ENCODE data around the gene NFIX. TPM values are rescaled to one million over a fixed set of nuclear protein-coding genes. Genes with fewer than 3 reads are reported as not detected.

The NFIX gene
- total and polyA plus RNA-seq, 2 of the 13 experiments (the other 11 are each of a cell fraction or from before 2014, with no cell fraction given), result 3.4 to 5.4 TPM

DNA sequence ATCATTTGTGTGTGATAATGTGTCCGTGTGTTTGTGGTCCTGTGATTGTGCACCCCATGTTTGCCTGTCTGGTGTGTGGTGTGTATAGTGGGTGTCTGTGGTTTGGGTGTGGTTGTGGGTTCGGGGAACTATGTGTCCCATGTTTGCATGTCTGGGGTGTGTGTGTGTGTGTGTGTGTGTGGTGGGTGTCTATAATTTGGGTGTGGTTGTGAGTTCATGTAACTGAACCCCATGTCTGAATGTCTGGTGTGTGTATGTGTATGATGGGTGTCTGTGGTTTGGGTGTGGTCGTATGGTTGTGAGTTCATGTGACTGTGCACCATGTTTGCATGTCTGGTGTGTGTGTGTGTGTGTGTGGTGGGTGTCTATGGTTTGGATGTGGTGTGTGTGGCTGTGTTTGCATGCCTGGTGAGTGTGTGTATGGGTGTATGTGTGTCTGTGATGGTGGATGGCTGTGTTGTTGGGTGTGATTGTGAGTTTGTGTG is 11.1 kb upstream of the NFIX start (continued):
- TF ChIP-seq, protein P1, sequence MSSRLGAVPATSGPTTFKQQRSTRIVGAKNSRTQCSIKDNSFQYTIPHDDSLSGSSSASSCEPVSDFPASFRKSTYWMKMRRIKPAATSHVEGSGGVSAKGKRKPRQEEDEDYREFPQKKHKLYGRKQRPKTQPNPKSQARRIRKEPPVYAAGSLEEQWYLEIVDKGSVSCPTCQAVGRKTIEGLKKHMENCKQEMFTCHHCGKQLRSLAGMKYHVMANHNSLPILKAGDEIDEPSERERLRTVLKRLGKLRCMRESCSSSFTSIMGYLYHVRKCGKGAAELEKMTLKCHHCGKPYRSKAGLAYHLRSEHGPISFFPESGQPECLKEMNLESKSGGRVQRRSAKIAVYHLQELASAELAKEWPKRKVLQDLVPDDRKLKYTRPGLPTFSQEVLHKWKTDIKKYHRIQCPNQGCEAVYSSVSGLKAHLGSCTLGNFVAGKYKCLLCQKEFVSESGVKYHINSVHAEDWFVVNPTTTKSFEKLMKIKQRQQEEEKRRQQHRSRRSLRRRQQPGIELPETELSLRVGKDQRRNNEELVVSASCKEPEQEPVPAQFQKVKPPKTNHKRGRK (CRISPR knock-in tag; IDR thresholded peaks at IDR 0.05), result peak; percentile 19; the same call in 1 of the 2 replicates
- TF ChIP-seq NFKB2 (CRISPR knock-in tag; IDR thresholded peaks at IDR 0.05; ENCODE audit: borderline replicate concordance) (0 out of 2 replicates have a peak, but pooled peaks have one; percentile 1), HDAC1 (CRISPR knock-in tag; IDR thresholded peaks at IDR 0.05) (no peak), CBX2 (IDR thresholded peaks at IDR 0.05; ENCODE audit: low read depth, low read length) (no peak), CBX2 (CRISPR knock-in tag; IDR thresholded peaks at IDR 0.05; ENCODE audit: low read depth) (no peak), BRD4 (CRISPR knock-in tag; IDR thresholded peaks at IDR 0.05) (no peak), TCF7L2 (IDR thresholded peaks at IDR 0.05; ENCODE audit: low read depth, low read length) (no peak), JUNB (CRISPR knock-in tag; IDR thresholded peaks at IDR 0.05; ENCODE audit: borderline replicate concordance) (peak; percentile 63; the same call in 1 of the 2 replicates), ZMYM3 (CRISPR knock-in tag; IDR thresholded peaks at IDR 0.05) (no peak), NR2C2 (CRISPR knock-in tag; IDR thresholded peaks at IDR 0.05; ENCODE audit: borderline replicate concordance) (no peak), HOXA7 (CRISPR knock-in tag; IDR thresholded peaks at IDR 0.05) (0 out of 2 replicates have a peak, but pooled peaks have one; percentile 70)
- TF ChIP-seq, protein P2, sequence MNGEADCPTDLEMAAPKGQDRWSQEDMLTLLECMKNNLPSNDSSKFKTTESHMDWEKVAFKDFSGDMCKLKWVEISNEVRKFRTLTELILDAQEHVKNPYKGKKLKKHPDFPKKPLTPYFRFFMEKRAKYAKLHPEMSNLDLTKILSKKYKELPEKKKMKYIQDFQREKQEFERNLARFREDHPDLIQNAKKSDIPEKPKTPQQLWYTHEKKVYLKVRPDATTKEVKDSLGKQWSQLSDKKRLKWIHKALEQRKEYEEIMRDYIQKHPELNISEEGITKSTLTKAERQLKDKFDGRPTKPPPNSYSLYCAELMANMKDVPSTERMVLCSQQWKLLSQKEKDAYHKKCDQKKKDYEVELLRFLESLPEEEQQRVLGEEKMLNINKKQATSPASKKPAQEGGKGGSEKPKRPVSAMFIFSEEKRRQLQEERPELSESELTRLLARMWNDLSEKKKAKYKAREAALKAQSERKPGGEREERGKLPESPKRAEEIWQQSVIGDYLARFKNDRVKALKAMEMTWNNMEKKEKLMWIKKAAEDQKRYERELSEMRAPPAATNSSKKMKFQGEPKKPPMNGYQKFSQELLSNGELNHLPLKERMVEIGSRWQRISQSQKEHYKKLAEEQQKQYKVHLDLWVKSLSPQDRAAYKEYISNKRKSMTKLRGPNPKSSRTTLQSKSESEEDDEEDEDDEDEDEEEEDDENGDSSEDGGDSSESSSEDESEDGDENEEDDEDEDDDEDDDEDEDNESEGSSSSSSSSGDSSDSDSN (CRISPR knock-in tag; IDR thresholded peaks at IDR 0.05), result peak; percentile 21
- TF ChIP-seq, protein P3, sequence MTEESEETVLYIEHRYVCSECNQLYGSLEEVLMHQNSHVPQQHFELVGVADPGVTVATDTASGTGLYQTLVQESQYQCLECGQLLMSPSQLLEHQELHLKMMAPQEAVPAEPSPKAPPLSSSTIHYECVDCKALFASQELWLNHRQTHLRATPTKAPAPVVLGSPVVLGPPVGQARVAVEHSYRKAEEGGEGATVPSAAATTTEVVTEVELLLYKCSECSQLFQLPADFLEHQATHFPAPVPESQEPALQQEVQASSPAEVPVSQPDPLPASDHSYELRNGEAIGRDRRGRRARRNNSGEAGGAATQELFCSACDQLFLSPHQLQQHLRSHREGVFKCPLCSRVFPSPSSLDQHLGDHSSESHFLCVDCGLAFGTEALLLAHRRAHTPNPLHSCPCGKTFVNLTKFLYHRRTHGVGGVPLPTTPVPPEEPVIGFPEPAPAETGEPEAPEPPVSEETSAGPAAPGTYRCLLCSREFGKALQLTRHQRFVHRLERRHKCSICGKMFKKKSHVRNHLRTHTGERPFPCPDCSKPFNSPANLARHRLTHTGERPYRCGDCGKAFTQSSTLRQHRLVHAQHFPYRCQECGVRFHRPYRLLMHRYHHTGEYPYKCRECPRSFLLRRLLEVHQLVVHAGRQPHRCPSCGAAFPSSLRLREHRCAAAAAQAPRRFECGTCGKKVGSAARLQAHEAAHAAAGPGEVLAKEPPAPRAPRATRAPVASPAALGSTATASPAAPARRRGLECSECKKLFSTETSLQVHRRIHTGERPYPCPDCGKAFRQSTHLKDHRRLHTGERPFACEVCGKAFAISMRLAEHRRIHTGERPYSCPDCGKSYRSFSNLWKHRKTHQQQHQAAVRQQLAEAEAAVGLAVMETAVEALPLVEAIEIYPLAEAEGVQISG (CRISPR knock-in tag; IDR thresholded peaks at IDR 0.05), result no peak
- TF ChIP-seq, protein P4, sequence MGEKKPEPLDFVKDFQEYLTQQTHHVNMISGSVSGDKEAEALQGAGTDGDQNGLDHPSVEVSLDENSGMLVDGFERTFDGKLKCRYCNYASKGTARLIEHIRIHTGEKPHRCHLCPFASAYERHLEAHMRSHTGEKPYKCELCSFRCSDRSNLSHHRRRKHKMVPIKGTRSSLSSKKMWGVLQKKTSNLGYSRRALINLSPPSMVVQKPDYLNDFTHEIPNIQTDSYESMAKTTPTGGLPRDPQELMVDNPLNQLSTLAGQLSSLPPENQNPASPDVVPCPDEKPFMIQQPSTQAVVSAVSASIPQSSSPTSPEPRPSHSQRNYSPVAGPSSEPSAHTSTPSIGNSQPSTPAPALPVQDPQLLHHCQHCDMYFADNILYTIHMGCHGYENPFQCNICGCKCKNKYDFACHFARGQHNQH (CRISPR knock-in tag; IDR thresholded peaks at IDR 0.05), result no peak
- TF ChIP-seq, protein P5, sequence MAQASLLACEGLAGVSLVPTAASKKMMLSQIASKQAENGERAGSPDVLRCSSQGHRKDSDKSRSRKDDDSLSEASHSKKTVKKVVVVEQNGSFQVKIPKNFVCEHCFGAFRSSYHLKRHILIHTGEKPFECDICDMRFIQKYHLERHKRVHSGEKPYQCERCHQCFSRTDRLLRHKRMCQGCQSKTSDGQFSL (CRISPR knock-in tag; IDR thresholded peaks at IDR 0.05), result no peak
- TF ChIP-seq, protein P6, sequence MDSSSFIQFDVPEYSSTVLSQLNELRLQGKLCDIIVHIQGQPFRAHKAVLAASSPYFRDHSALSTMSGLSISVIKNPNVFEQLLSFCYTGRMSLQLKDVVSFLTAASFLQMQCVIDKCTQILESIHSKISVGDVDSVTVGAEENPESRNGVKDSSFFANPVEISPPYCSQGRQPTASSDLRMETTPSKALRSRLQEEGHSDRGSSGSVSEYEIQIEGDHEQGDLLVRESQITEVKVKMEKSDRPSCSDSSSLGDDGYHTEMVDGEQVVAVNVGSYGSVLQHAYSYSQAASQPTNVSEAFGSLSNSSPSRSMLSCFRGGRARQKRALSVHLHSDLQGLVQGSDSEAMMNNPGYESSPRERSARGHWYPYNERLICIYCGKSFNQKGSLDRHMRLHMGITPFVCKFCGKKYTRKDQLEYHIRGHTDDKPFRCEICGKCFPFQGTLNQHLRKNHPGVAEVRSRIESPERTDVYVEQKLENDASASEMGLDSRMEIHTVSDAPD (CRISPR knock-in tag; IDR thresholded peaks at IDR 0.05), result no peak
- TF ChIP-seq, protein P7, sequence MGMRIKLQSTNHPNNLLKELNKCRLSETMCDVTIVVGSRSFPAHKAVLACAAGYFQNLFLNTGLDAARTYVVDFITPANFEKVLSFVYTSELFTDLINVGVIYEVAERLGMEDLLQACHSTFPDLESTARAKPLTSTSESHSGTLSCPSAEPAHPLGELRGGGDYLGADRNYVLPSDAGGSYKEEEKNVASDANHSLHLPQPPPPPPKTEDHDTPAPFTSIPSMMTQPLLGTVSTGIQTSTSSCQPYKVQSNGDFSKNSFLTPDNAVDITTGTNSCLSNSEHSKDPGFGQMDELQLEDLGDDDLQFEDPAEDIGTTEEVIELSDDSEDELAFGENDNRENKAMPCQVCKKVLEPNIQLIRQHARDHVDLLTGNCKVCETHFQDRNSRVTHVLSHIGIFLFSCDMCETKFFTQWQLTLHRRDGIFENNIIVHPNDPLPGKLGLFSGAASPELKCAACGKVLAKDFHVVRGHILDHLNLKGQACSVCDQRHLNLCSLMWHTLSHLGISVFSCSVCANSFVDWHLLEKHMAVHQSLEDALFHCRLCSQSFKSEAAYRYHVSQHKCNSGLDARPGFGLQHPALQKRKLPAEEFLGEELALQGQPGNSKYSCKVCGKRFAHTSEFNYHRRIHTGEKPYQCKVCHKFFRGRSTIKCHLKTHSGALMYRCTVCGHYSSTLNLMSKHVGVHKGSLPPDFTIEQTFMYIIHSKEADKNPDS (CRISPR knock-in tag; IDR thresholded peaks at IDR 0.05), result 0 out of 2 replicates have a peak, but pooled peaks have one; percentile 74
